BLaER1 treated with 17β-estradiol and CSF1 and Interleukin-3, amounts not matched to agents 10 nM and 100 nM (cell line): Measurements from ENCODE around the gene MSLN.

Experiments used
- H3K27ac ChIP-seq, 11 experiments: shearing (Covaris generic); formaldehyde crosslinking; 2 replicates each; pipeline ENCODE4 v1.8.1; 2022
- H3K27me3 ChIP-seq, 11 experiments: shearing (Covaris generic); formaldehyde crosslinking; 2 replicates each; pipeline ENCODE4 v1.8.1; 2022
- H3K36me3 ChIP-seq, 11 experiments: shearing (Covaris generic); formaldehyde crosslinking; 2 replicates each; pipeline ENCODE4 v1.8.1; 2022
- H3K4me1 ChIP-seq, 10 experiments: shearing (Covaris generic); formaldehyde crosslinking; 2 replicates each; pipeline ENCODE4 v1.8.1; 2022
- H3K4me2 ChIP-seq, 11 experiments: shearing (Covaris generic); formaldehyde crosslinking; 2 replicates each; pipeline ENCODE4 v1.8.1; 2022
- H3K4me3 ChIP-seq, 10 experiments: shearing (Covaris generic); formaldehyde crosslinking; 2 replicates each; pipeline ENCODE4 v1.8.1; 2022
- H3K9ac ChIP-seq, 11 experiments: shearing (Covaris generic); formaldehyde crosslinking; 2 replicates each; pipeline ENCODE4 v1.8.1; 2022
- H3K9me3 ChIP-seq, 11 experiments: shearing (Covaris generic); formaldehyde crosslinking; replicated peaks in 1 of 11; 2 replicates each; pipeline ENCODE4 v1.8.1; 2022
- H4K20me1 ChIP-seq, 11 experiments: shearing (Covaris generic); formaldehyde crosslinking; 2 replicates each; pipeline ENCODE4 v1.8.1; 2022
- Cebpa-rat ChIP-seq, 11 experiments: shearing (Covaris generic); IDR thresholded peaks; 2 replicates each; pipeline ENCODE4 v1.8.1; 2022

The MSLN gene

GRCh38 chr16:789191-789850 is 28.8 kb downstream of the MSLN start:
- H3K27me3 ChIP-seq: no peaks in the 10 kb centered on the region
- no peaks in the 10 kb centered on the region for H3K9me3 ChIP-seq
- H4K20me1 ChIP-seq: peaks cover 6 to 94% (median 62%) of the 10 kb centered on the region in 11 experiments; a peak in 21 of 22 replicates
- peak overlapping the region; percentile 75 to 90 (median 87) for H3K9ac ChIP-seq
- TF ChIP-seq Cebpa-rat (IDR thresholded peaks at IDR 0.05): no peak
- H3K4me1 ChIP-seq: peaks cover 31 to 49% (median 41%) of the 10 kb centered on the region in 10 experiments
- H3K4me3 ChIP-seq: peak overlapping the region; percentile 67 to 100 (median 84)
- H3K36me3 ChIP-seq: peaks cover 10 to 80% (median 60%) of the 10 kb centered on the region in 11 experiments; a peak in 21 of 22 replicates
- peak overlapping the region in 9 of 11 experiments; percentile 61 to 80 (median 77); a peak in 18 of 22 replicates for H3K27ac ChIP-seq
- peak overlapping the region; percentile 83 to 100 (median 99) for H3K4me2 ChIP-seq

- H3K4me1 ChIP-seq: peaks cover 31 to 44% (median 38%) of the 10 kb centered on the region in 10 experiments
- H3K9ac ChIP-seq: peak overlapping the region in 10 of 11 experiments; percentile 75 to 90 (median 87); a peak in 11 of 22 replicates
- peaks cover 10 to 80% (median 59%) of the 10 kb centered on the region in 11 experiments; a peak in 21 of 22 replicates for H3K36me3 ChIP-seq
- peak overlapping the region in 3 of 10 experiments; percentile 73 to 94 (median 92); a peak in 2 of 20 replicates for H3K4me3 ChIP-seq
- no peaks in the 10 kb centered on the region for H3K9me3 ChIP-seq
- TF ChIP-seq Cebpa-rat (IDR thresholded peaks at IDR 0.05): no peak
- H4K20me1 ChIP-seq: peaks cover 4 to 93% (median 54%) of the 10 kb centered on the region in 11 experiments; a peak in 21 of 22 replicates
- no peak overlapping the region for H3K27ac ChIP-seq
- H3K4me2 ChIP-seq: peak overlapping the region in 9 of 11 experiments; percentile 83 to 100 (median 99); a peak in 15 of 22 replicates
- no peaks in the 10 kb centered on the region for H3K27me3 ChIP-seq
Measured at GRCh38 chr16:790086-790485, 29.6 kb downstream of the MSLN start.

- Histone ChIP-seq H3K4me3 (no peak overlapping the region), H3K36me3 (peaks cover 6 to 76% (median 59%) of the 10 kb centered on the region in 11 experiments; a peak in 21 of 22 replicates), H3K9me3 (no peaks in the 10 kb centered on the region), H3K27ac (no peak overlapping the region), H3K4me2 (peak overlapping the region in 1 of 11 experiments; percentile 3; a peak in 1 of 22 replicates), H3K27me3 (no peaks in the 10 kb centered on the region), H3K9ac (no peak overlapping the region), H4K20me1 (peaks cover 0 to 88% (median 49%) of the 10 kb centered on the region in 11 experiments; a peak in 21 of 22 replicates), H3K4me1 (peaks cover 25 to 33% (median 29%) of the 10 kb centered on the region in 10 experiments)
- no peak for TF ChIP-seq Cebpa-rat (IDR thresholded peaks at IDR 0.05)
Measured at GRCh38 chr16:791131-791530, 30.6 kb downstream of the MSLN start.

- Histone ChIP-seq H3K4me2 (no peak overlapping the region), H3K9me3 (no peaks in the 10 kb centered on the region), H3K36me3 (peaks cover 0 to 77% (median 56%) of the 10 kb centered on the region in 11 experiments; a peak in 21 of 22 replicates), H3K4me3 (no peak overlapping the region), H3K27me3 (no peaks in the 10 kb centered on the region), H3K9ac (no peak overlapping the region), H3K4me1 (peaks cover 13 to 25% (median 18%) of the 10 kb centered on the region in 10 experiments), H3K27ac (no peak overlapping the region), H4K20me1 (peaks cover 0 to 85% (median 37%) of the 10 kb centered on the region in 11 experiments; a peak in 20 of 22 replicates)
- TF ChIP-seq Cebpa-rat (IDR thresholded peaks at IDR 0.05): no peak
Measured at GRCh38 chr16:792221-792995, 31.9 kb downstream of the MSLN start.

GRCh38 chr16:793414-793813 is 32.9 kb downstream of the MSLN start:
- peaks cover 0 to 84% (median 60%) of the 10 kb centered on the region in 11 experiments; a peak in 21 of 22 replicates for H3K36me3 ChIP-seq
- H3K27ac ChIP-seq: no peak overlapping the region
- H3K4me1 ChIP-seq: peaks cover 10 to 22% (median 15%) of the 10 kb centered on the region in 10 experiments
- H3K9me3 ChIP-seq: no peaks in the 10 kb centered on the region
- H3K4me2 ChIP-seq: no peak overlapping the region
- H4K20me1 ChIP-seq: peaks cover 0 to 86% (median 30%) of the 10 kb centered on the region in 11 experiments; a peak in 17 of 22 replicates
- no peak for TF ChIP-seq Cebpa-rat (IDR thresholded peaks at IDR 0.05)
- H3K27me3 ChIP-seq: peaks cover 0 to 8% (median 3%) of the 10 kb centered on the region in 11 experiments; a peak in 15 of 22 replicates
- H3K9ac ChIP-seq: no peak overlapping the region
- no peak overlapping the region for H3K4me3 ChIP-seq

- peaks cover 6 to 16% (median 9%) of the 10 kb centered on the region in 10 experiments for H3K4me1 ChIP-seq
- TF ChIP-seq Cebpa-rat (IDR thresholded peaks at IDR 0.05): no peak
- peaks cover 0 to 87% (median 31%) of the 10 kb centered on the region in 11 experiments; a peak in 18 of 22 replicates for H4K20me1 ChIP-seq
- H3K4me3 ChIP-seq: no peak overlapping the region
- H3K27me3 ChIP-seq: peaks cover 6 to 16% (median 11%) of the 10 kb centered on the region in 11 experiments
- no peak overlapping the region for H3K4me2 ChIP-seq
- H3K9me3 ChIP-seq: no peaks in the 10 kb centered on the region
- peaks cover 0 to 84% (median 60%) of the 10 kb centered on the region in 11 experiments; a peak in 21 of 22 replicates for H3K36me3 ChIP-seq
- no peak overlapping the region for H3K9ac ChIP-seq
- no peak overlapping the region for H3K27ac ChIP-seq
Measured at GRCh38 chr16:794091-794822, 33.7 kb downstream of the MSLN start.

- Histone ChIP-seq H3K9ac (no peak overlapping the region), H3K4me2 (no peak overlapping the region), H3K27ac (no peak overlapping the region), H4K20me1 (peaks cover 0 to 85% (median 28%) of the 10 kb centered on the region in 11 experiments; a peak in 17 of 22 replicates), H3K4me3 (no peak overlapping the region), H3K27me3 (peaks cover 13 to 23% (median 18%) of the 10 kb centered on the region in 11 experiments), H3K4me1 (peaks cover 0 to 9% (median 3%) of the 10 kb centered on the region in 10 experiments; a peak in 10 of 20 replicates), H3K9me3 (no peaks in the 10 kb centered on the region), H3K36me3 (peaks cover 0 to 78% (median 58%) of the 10 kb centered on the region in 11 experiments; a peak in 21 of 22 replicates)
- TF ChIP-seq Cebpa-rat (IDR thresholded peaks at IDR 0.05): no peak
Measured at GRCh38 chr16:794853-795466, 34.4 kb downstream of the MSLN start.
